Upper lobe of left lung (tissue), 4 donors: ENCODE measurements around the gene GNG7.

Experiments
- EP300 ChIP-seq, 4 donors: sonication (generic); formaldehyde crosslinking; IDR thresholded peaks; one replicate each; pipeline ENCODE4 v1.5.1; 2017; ENCODE audit warnings: antibody characterized with exemption in 4 of 4, control low read depth in 2 of 4
- POLR2A ChIP-seq, 4 donors: fragments of 450-650 bp; IDR thresholded peaks; one replicate each; pipeline ENCODE4 v1.5.1; 2016 to 2017; ENCODE audit warnings: antibody characterized with exemption in 4 of 4, mild to moderate bottlenecking in 2 of 4
- POLR2AphosphoS5 ChIP-seq, 2 donors: sonication (generic); formaldehyde crosslinking; IDR thresholded peaks; one replicate each; pipeline ENCODE4 v1.5.1; 2017; ENCODE audit warnings: antibody characterized with exemption in 2 of 2
- TF ChIP-seq, protein P1 (sequence below), 6 experiments: fragments of 450-650 bp in 4 of 6; fragments of 200-600 bp in 2 of 6; sonication (generic) in 2 of 6; IDR thresholded peaks; one replicate each; pipeline ENCODE4 v1.5.1; 2016 to 2019; ENCODE audit warnings: antibody characterized with exemption in 6 of 6

DNA sequence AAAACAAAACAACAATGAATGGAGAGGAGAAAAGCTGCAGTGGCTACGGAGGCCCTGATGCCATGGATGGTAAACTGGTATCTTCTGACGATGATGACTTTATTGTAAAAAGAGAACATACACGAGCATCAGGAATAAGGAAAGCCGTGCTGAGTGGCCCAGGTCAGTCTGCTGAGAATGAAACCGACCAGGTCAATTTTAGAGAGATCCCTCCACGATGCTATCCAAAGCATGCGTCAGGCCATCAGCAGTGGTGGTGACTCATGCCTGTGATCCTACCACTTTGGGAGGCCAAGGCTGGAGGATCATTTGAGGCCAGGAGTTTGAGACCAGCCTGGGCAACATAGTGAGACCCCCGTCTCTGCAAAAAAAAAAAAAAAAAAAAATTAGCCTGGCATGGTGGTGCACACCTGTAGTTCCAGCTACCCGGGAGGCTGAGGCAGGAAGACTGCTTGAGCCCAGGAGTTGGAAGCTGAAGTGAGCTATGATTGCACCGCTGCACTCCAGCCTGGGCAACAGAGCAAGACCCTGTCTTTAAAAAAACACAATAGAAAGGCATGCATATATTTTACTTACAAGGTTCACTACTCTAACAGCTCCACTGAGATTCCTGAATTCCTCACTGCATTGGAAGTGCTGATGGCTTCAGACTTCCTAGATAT is 164.3 kb downstream of the GNG7 start:
- TF ChIP-seq POLR2AphosphoS5 (IDR thresholded peaks at IDR 0.05) (no peak), EP300 (IDR thresholded peaks at IDR 0.05) (no peak), POLR2A (IDR thresholded peaks at IDR 0.05) (no peak)
- TF ChIP-seq, protein P1, sequence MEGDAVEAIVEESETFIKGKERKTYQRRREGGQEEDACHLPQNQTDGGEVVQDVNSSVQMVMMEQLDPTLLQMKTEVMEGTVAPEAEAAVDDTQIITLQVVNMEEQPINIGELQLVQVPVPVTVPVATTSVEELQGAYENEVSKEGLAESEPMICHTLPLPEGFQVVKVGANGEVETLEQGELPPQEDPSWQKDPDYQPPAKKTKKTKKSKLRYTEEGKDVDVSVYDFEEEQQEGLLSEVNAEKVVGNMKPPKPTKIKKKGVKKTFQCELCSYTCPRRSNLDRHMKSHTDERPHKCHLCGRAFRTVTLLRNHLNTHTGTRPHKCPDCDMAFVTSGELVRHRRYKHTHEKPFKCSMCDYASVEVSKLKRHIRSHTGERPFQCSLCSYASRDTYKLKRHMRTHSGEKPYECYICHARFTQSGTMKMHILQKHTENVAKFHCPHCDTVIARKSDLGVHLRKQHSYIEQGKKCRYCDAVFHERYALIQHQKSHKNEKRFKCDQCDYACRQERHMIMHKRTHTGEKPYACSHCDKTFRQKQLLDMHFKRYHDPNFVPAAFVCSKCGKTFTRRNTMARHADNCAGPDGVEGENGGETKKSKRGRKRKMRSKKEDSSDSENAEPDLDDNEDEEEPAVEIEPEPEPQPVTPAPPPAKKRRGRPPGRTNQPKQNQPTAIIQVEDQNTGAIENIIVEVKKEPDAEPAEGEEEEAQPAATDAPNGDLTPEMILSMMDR (IDR thresholded peaks at IDR 0.05) = no peak
